ENCODE results near the gene GRK5.
A peak's percentile ranks its signal among the peaks of the same experiment; 100 is the strongest.

The GRK5 gene

DNA sequence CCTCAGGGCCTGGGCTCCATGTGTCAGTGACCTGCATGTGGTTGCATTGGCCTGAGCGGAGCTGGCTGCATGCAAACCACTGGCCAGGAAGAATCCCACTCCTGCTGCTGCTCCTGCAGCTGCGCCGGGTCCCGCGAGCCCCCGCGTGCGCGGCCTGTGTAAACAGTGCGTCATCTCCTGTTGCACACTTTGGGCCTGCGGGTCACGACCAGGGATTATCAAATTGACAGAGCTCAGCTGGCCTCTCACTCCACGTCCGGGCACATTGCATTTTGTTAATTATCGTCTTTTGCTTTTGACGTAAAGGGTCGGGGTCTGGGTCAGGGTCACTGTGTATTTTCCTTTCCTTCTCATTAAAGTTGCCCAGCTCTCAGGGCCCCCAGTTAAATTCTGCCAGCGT is 202.5 kb downstream of the GRK5 start:
- DNase-seq, result no peak

DNA sequence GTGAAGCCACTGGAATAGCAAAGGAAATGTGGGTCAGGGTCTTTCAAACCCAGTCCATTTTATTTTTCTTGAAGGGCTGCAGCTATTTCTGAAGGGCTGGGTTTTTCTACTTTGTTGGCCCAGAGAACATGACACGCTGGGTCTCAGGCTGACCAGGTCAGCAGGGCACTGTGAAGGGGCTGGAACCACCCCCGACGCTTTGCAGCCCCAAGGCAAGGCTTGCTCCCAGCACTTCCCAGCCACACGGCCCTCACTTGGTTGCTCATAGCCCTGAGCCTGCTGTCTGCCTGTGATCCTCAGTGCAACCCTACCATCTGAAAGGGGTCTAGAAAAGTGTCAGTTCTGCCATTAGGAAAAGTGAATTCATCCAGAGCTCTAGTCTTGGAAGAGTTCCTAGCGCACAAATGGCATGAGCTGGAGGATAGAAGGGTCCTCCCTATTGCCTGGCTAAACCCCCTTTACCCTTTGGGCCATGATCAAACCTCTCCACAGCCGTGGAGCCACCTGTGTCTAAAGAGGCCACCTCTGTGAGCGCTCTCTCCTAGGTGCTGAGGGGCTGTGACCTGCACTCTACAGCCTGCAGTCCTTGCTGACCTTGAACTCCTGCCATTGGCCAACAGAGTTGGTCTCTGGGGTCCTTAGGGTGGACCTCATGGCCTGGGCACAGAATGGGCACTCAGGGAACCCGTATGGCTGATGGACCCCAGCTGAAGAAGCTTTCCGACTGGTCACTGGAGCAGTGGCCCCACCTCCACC is 203.2 kb downstream of the GRK5 start:
- no peak for DNase-seq

DNA sequence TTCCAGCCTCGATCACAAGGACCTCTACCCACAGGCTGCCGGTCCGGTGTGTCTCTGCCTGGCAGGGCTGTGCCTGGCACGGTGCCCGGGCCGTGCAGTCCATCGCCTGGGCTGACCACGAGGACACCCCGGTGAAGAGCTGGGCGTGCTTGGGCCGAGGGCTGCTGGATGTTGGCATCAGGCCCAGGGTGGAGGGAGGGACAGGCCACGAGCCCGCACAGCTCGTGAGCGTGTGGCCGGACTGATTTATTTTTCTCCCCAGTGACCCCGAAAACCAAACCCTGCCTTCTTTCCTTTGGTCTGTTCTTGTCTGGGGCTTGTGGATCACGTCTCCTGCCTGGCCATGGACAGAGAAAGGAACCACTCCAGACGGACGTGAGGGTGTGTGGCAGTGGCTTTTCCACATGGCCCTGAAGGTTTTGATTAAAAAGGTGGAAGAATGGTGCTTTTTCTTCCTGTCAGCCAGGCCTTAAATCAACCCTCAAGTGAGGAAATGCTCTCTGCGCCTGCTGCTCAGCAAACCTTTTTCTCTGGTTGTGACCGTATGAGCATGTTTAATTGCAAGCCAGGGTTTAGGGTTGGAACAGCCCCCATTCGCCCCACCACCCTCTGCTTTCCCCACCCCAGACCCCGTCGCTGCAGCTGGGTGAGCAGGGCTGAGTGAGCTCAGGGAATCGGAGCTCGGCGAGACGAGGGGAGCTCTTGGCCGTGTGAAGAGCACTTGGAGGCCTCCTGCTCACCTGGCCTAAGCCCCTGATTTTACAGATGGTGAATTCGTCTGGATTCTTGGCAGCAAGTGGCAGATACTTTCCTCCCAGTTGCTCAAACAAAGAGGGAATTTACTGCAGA is 205.1 kb downstream of the GRK5 start:
- DNase-seq, result no peak

DNA sequence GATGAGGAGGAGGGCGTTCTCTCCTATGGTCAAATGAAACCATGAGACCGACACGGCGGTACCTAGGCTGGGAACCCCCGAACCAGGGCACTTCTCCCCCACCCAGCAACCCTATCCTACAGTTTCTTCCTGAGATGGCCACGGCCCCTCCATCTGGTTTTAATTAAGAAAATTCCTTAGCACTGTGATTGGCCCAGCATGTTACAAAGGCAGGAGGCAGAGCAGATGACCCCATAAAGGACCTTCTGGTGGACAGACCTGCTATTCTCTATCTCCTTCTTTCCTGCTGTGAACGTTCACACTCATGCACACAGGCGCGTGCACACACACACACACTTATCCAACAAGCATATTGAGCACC is 205.7 kb downstream of the GRK5 start:
- no peak for DNase-seq

DNA sequence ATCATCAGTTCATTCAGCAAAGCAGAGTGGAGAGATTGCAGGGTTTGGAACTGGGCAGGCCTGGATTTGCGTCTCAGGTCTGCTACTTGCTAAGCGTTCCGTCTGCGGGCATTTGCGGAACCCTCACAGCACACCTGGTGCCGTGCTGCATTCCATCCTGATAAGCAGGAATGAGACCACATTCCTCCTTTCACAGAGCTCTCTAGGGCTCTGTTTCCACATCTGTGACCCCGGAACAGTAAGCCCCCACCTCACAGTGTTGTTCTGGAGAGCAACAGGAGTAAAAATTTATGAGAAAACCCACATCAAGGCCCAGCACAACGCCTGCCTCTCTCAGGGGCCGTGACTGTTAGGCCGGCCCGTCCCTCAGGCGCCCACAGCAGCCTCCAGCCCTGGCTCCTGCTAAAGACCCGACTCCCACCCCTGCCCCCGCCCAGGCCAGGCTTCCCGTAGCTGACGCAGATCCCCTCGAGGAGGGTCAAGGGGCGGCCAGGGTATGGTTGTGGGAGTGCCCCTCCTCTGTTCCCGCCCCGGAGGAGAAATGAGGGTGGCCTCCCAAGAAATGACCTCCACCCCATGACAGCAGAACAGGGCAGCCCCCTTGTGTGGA is 206.2 kb downstream of the GRK5 start:
- no peak for DNase-seq

DNA sequence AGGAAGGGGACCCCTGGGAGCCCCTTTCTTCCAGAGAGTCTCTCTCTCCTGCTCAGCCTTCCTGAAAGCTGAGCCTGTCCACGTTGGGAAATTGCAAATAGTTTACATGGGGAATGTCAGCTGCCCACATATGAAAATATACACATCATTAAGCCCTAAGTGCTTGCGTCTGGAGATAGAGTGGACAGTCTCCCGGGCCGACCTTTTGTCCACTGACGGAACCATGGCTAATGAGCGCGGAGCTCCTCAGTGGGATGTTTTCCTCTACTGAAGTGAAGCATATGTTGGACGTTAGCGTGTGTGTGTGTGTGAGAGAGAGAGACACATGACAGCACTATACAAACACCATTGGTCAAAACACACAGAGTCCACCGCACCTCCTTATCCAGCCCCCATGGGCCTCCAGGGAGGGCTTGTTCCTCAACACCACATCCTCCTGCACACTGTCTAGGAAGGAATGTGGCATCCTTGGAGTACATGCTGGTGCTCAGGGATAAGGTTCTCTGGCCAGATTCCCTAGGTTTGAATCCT is 206.8 kb downstream of the GRK5 start:
- DNase-seq, result no peak

DNA sequence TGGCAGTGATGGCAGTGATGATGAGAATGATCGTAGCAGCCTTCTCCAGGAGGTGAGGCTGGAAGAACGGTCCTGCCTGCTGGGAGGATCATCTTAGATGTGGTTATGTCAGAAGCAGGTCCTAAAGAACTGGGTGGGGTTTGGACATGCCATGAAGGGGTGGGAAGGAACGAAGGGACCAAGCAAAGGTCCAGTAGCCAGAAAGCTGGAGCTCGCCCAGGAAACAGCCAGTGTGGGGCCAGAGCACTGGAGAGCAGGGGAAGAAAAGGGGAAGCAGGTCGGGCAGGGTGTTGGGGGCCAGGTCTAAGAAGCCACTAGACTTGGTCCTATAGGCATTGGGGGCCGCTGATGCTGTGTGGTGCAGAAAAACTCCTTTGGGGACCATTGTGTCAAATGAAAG is 207.8 kb downstream of the GRK5 start:
- DNase-seq, result no peak

DNA sequence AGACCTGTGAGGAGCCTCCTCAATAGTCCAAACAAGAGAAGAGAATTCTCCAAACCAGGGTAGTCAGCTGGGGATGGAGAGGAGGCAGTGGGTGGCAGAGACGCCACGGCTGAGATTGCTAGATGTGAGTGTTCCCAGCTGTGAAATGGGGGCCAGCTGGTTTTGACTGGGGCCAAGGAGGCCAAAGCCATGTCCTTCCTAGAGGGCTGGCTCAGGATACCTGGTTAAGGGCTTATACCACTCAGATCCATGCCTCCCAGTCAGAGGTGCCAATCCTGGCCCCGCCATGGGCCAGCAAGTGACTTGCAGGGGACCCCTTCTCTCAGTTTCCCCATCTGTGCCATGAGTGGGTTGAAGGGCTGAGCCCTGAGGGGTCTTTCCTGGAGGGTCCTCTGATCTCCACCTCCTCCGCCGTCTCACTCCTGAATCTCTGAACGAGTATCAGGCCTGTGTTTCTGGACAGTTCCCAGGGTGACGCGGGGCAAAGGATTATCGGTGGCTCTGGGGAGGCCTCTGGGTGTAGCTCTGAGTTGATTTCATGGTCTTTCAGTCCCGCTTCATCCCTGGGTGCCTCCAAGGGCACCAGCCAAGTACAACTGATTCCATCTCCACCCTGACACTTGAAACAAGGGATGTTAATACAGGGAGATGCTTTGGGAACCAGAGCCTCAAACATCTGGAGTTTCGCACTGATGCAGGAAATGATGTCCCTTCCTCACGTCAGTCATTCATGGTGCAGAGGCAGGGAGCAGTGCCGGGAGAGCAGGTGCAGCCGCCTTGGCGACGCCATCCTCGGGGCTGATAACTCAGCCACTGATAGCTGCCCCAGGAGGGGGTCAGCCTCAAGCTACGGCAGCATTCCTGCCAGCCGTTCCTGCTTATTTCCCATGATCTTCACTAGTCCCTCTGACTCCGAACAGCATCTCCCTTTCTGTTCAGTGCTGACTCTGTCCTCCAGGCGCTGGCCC is 208.4 kb downstream of the GRK5 start:
- DNase-seq, result no peak

DNA sequence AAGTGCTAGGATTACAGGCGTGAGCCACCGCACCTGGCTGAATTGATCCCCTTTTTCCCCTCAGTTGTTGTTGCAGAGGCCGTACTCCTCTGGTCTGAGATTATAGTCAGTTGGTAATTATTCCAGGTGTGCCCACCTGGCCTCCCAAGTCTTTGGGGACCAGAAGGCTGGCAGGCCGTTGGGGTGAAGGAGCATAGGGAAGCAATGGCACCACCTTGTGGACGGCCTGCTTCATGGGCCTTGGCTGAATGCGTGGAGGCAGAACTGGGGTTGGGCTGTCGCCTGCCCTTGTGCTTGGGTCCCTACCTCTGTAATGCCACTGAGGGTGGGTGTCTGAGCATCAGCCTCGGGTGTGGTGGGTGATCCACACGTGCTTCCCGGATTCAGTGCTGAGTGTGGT is 209.5 kb downstream of the GRK5 start:
- peak; percentile 43 for DNase-seq

DNA sequence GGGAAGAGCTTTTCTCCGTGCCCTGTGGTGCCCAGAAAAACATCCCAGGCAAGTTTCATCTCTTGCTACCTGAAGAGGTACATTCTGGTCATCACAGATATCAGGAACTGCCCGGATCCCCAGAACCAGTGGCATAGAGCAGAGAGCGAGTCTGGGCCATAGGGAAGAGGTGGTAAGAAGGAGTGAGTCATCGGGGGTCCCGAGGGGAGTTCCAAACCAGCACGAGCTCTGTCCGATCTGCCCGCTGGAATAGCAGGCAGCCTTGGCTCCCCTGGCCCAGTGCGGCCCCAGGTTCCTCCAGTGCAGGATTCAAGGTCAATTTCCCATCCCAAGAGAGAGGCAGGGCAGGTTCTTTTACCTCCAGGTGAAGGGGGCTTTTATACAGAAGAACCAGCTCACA is 210.5 kb downstream of the GRK5 start:
- no peak for DNase-seq

DNA sequence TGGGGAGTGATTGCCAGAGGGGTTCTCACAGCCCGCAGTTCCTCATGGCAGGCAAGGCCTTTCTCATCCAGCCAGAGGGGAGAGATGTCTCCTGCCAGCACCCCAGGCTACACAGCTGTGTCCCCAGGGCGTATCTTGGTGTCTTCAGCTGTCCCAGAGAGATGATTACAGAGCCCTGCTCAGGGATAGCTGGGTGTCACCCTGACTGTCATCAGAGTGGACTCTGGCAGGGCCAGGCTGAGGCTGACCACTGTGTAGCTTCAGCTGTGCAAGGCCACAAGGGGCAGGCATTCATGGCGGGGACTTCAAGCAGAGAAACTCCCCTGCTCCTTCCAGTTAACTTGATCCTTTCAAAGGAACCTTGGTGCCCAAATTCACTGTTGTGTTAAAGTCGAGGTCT is 211.0 kb downstream of the GRK5 start:
- DNase-seq, result no peak

DNA sequence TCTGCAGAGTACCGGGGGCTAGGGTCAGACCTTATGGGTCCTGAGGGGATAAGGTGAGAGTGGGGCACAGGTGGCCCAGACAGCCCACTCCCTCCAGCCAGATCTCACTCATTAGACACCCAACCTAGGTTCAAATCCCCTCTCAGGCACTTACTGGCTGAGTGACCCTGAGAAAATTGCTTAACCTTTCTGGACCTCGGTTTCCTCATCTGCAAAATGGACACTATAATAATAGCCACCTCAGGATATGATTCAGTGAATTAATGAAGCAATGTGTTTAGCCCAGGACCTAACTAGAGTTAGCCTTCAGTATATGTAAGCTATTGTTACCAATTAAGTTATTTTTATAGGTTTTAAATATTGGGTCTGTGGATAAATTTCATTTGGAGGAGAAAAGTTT is 212.6 kb downstream of the GRK5 start:
- no peak for DNase-seq

DNA sequence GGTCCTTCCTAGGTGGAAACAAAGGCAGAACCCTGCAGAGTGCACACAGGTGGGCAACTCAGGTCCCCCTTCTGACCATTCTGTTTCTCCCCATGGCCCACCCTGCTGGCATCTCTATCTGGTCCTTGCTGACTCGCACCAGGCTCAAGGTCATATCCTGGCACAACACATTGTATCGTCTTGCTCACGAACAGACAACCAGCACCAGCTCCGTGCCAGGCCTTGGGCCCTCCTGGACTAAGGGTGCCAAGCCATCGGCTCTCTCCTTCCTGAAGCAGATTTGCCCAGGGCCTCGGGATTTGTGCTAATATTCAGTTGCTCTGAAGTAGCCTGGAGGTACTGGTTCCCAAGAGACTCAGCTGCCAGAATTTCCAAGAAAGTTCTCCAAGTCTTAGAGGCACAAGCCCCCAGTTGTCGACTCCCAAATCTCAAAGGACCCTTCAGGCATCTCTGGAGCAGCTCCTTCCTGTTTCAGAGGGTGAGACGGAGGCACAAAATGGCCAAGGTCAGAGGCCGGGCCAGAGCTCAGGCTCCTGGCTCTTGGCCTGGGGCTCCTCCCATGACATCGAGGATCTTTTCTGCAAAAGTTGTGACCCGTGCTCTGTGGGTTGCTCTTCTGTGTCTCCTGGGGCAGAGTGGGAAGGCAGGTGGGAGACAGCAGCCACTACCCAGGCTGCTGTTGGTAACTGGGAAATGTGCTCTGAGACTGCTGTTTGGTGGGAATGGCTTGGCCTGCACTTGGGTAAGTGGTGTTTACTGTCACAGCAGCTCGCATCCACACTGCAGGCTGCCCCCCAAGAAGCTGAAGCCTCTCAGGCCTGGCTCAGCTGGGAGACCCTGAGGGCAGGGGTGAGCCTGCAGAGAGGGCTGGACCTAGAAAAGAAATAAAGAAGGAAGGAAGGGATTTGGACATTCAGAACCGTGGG is 213.8 kb downstream of the GRK5 start:
- no peak for DNase-seq

DNA sequence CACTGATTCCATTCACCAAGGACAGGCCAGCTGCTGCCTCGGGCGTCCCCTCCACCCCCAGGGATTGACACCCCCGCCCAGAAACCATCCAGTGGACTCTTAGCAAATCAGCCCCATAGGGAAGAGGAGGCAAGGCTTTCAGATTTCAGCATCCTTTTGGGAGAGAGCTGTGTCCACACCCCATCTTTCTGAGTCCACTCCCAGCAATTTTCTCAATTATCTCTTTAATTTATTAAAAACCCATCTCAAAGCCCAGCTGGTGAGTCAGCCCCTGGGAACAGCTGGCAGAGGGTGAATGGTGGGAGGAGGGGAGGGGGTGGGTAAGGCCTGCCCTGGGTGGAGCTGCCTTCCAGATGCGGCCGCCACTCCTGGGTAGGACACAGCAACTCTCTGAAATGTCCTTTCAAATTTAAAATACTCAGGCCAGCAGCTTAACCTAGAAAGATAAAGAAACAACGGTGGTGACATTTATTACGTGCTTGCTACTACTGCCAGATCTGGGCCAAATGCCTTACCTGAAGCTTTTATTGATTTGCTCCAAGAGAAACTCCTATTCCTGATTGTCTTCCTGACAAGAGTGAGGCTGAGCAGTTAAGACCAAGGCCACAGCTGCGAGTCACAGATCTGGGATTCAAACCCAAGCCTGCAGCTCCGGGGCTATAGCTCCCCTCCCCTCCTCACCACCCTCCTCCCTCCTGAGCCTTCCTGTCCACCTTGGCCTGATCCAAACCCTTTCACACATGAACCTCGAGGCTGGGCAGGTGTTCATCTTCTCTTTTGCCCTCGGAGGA is 214.7 kb downstream of the GRK5 start:
- DNase-seq, result no peak

DNA sequence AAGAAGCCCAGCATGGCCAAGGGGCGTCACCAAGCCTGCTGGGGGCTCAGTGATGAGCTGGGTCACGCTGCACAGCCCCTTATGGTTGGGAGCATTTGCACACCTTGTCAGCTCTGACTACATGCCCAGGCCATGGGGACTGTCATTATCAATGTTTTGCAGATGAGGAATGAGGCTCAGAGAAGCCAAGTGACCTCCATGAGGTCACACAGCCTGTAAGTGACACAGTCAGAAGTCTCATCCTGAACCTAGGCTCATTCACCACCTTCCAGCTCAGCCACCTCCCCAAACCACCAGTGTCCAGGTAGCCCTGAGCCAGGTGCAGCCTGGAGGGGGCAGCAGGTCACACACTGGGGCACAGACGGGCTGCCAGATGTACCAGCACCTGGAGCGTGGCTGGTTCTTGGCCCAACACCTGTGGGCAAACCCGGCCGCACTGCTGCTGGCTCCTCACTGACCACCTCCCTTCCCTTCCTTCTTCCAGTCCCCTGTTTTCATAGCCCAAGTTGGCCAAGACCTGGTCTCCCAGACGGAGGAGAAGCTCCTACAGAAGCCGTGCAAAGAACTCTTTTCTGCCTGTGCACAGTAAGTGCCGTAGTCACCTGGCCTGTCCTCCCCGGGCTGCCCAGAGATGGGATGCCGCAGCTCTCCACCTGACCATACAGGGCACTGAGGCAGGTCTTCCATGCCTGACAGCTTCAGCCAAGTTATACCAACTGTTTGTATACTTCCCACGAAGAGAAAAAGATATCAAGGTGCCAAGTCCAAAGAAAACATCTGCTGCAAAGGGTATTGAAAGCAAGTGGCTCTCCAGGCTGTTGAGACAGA is 215.5 kb downstream of the GRK5 start:
- DNase-seq, result no peak

DNA sequence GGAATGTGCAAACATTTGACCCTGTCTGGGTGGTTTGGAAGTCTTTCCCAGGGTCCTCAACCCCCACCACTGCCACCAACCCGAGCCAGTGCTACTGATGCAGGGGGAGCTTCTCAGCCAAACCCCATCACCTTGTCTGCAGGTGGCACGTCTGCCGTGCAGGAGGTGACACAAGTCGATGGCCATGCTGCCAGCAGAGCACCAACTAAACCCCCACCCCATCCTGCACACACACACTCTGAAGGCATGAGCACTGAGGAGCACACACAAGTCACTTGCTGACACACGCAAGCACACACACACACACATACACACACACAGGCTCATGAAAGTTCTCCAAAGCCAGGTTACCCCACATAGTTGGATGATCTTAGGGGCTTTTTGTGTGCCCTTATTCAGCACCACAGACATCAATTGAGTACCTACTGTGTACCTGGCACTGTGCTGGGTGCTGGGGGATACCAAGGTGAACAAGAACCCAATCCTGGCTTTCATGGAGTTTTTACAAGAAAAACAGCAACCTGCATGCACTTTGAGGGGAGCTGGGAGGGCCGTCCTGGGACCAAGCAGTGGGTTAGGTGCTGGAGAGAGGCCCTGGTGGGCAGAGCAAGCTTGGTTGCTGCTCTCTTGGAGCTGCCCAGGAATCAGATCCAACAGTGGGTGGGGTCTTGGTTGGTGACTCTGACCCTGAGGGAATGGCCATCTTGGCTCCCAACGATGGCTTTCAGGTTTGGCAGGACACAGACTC is 216.3 kb downstream of the GRK5 start:
- no peak for DNase-seq

DNA sequence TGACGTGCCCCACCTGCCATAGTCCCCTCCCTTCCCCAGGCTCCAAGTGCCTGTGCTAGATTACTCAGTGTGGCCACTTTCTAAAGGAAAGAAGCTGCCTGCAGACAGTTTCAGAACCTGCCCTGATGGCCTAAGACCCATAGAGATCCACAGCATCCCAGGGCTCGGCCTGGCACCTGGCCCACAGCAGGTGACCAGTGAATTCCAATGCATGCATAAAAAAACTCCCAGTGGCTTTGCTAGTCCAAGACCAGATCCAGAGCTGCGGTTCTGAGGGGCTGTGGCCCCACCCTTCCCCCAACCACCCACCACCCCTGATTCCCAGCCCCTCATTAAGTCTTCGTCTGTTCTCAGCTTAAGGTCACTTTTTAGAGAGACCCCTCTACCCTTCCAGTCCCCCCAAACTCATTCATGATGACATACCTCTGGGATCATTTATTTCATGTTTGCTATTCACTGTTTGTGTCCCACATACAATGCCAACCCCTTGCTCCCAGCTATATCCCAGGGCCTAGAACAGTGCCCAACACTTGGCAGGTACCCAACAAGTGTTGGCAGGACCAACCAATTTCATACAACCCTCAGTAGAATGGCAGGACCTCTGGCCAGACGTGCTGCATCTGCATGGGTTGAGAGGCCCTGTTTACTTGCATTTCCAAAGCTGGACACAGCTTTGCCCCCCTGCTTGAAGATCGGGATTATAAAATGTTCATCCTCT is 217.0 kb downstream of the GRK5 start:
- DNase-seq, result no peak

All from effector CD8-positive, alpha-beta T cell (primary cell).